Measurements from ENCODE around the gene DEGS2.

Gene DEGS2

DNA sequence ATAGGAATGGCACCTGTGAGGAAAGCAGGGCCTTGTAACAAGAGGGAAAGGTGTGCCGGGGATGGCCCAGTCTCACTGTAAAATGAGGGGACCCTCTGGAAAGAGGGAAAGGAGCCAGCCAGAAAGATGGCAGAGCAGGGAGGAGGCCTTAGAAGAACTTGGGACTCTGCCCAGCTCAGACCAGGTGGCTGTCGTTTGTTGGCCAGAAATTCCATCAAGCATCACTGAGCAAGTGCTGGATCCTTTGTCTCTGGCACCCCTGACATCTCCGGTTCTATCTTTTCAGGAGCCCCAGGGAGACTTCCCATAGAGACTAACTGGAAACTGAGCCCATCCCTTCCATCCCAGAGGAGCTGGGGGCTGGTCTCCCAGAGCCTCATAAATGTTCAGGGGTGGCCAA, 43.3 kb downstream of the DEGS2 start:
- in situ Hi-C loops (cut with MboI; ENCODE audit: low sequenced_read_pairs): no loop called here

DNA sequence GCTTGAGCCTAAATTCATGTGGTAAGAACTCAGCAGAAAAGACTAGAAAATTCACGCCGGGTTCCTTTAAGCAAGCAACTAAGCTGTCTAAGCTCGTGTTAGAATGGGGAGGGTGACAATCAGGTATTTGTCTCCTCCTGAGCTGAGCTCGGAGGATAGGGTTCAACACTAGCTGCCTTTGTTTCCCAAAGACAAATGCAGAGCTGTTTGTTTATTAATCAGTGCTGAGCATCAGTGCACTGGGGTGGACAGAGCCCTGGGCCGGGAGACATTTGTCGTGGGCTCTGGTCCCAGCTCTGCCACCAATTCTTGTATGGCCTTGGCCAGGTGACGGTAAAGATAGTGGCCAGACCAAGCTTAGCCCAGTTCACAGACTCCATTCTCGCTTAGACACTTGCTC, 43.7 kb downstream of the DEGS2 start:
- in situ Hi-C loops (cut with MboI; ENCODE audit: low sequenced_read_pairs): no loop called here

DNA sequence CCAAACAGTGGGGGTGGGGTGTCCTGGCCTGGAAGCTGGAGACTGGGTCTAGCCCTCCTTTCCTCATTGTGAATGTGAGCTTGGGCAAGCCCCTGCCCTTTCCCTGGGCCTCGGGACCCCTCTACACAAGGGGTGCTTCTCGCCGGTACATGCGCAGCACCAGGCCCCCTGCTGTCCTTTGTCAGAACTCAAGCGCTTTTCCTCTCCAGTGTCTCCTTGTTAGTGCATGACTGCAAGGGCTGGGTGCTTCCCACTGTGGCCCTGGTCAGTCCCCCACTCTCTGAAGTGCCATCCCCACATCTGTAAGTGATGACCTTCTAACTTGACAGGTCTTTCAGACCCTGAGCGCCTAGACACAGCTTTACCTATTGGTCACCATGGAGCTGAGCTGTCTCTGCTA, 44.2 kb downstream of the DEGS2 start:
- in situ Hi-C loops (cut with MboI; ENCODE audit: low sequenced_read_pairs): no loop called here

DNA sequence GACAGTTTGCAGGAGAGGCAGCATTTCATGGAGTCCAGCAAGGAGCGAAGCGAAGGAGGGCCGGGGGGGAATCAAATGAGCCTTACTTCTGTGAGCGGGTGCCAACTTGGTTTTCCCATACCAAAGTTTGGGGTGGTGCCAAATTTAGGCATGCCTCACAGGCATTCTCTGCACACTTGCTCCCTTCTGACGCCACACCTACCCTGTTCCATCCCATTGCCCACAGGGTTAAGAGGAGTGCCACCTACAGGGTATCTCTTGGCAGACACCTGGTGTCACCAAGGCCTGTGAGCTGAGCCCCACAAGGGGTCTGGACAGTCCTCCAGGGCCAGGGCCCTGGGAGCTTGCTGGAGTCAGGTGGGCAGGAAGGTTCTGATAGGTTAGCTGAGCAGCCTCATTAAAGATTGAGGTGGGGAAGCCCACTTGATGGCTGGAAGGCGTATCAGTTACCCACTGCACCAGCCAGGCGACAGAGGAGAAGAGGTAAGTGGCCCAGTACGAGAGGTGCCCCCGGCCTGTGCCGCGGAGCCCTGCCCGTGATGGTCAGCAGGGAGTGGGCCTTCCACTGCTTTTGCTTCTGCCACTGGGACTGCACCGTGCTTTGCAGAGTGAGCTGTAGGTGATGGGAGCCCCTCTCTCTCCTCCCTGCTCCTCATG, 45.2 kb downstream of the DEGS2 start:
- in situ Hi-C loops (cut with MboI; ENCODE audit: low sequenced_read_pairs): no loop called here

DNA sequence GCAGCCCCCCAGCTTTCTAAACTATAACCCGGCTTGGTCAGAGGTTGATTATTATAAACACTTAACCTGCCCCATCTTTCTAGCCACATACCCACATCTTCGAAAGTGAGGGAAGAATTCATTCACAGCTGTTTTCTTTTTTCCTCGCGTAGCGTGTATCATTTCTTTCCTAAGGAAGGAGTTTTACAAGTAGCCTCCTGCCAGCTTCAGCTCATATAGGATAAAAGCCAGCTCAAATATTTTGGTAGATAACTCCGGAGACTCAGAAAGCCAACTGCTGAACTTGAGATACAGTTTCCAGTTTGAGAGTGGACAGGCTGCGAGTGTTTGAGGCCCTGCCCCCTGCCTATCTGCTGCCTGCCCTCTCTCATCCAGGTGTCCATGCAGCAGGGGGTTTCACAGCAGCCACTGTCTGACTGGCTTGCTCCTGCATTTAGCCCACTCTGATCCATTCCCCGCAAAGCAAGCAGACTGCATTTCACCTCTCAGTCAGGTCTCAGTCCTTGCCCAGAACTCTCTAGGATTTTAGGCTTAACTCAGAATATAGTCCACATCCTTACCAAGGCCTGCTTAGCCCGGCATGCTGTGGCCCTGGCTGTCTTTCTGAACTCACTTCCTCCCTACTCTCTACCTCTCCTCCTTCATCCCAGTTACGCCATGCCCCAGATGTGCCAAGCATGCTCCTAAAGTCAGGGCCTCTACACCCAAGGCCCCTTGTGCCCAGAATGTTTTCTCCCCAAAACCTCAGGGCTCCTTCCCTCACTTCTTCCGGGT, 47.3 kb downstream of the DEGS2 start:
- in situ Hi-C loops (cut with MboI; ENCODE audit: low sequenced_read_pairs): no loop called here

DNA sequence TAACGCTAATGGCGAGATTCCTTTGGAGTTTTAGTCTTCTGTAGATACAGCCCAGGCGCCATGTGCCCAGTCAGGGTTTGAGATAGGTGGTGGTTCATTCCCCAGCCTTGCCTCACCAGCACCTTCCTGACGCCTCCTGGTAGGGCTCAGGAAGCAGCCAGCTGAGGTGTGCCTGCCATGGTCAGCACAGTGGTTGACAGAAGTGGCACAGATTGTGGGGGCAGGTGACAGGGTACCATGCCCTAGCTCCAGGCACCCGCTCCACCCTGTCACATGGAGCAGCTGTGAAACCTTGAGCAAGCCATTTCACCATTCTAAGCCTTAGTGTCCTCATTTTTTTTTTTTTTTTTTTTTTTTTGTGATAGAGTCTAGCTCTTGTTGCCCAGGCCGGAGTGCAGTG, 48.6 kb downstream of the DEGS2 start:
- in situ Hi-C loops (cut with MboI; ENCODE audit: low sequenced_read_pairs): no loop called here

GRCh38 chr14:100109594-100109955, 49.9 kb downstream of the DEGS2 start:
- in situ Hi-C loops (cut with MboI; ENCODE audit: low sequenced_read_pairs): no loop called here

- in situ Hi-C loops (cut with MboI; ENCODE audit: low sequenced_read_pairs): no loop called here
These were observed 50.4 kb downstream of the DEGS2 start for GRCh38 chr14:100108840-100109593.

DNA sequence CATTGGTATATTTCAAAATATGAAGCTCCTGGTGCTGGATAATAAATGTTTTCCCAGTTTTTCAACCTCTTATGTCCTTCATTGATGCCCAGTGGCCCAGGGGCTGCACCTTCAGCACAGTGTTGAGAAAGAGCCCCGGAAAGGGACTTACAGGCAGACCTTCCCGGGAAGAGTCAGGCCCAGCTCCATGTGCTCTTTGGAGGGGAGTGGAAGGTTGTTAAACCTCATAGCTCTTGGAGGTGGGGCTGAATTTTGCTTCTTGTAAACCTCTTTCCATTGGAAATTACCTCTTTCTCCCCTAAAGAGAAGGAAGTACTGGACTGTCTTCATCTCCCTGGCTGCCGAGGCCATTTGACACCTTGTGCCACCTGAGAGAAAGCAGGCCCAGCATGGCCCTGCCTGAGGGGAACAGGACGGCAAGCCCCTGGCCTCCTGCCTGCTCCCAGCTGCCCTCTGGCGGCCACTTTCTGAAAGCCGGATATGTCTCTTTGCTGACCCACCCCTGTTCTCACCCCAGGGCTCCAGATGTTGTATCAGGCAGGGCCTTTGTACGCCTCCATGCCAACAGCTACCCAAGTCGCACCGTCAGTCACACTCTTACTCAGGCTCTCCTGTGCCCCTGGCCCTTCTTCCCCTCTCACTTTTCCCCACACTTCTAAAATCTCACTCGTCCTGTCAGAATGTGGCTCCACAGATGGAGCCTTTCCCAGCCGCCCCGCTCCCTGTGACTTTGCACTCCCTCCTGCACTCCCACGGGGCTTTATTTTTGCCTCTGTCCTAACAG, 51.2 kb downstream of the DEGS2 start:
- in situ Hi-C loops (cut with MboI; ENCODE audit: low sequenced_read_pairs): no loop called here

- in situ Hi-C loops (cut with MboI; ENCODE audit: low sequenced_read_pairs): no loop called here
These were observed 52.2 kb downstream of the DEGS2 start for GRCh38 chr14:100107236-100107635.

DNA sequence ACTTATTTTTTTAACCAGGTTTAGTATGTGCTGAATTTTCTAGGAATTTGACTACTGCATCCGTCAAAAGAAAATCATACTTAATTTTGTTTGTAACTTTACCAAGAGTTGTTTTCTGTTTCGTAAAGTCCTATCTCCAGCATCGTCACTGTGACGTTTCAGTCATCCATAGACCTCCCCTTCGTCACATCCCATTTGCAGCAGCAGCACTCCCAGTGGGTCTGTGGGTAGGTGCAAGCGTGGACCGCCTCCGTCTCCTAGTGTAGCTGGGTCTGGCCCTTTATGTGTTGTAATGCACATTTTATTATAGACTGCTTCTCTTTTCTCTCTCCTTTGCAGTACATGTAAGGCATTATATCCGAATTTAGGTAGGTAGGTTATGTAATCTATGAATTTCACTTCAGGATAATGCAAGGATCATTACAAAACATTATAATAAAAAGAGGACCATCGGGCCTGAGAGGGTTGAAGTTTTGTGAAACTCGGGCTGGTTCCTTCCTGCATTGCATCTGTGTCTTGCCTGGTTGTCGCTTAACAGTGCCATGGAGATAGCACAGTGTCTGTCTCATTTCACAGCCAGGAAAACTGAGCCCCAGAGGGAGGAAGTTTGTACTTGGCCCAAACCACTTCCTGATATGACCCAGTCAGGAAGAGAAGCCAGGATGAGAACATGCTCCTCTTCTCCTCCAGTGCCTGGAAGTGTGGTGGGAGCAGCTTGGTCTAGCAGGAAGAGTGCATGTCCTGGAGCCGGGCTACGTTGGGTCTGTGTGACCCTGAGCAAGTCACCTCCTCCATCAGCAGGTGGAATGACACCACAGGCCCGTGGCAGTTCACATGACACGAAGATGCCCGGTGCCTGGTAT, 53.0 kb downstream of the DEGS2 start:
- in situ Hi-C loops (cut with MboI; ENCODE audit: low sequenced_read_pairs): no loop called here

GRCh38 chr14:100105357-100106169, 53.9 kb downstream of the DEGS2 start:
- in situ Hi-C loops (cut with MboI; ENCODE audit: low sequenced_read_pairs): no loop called here

GRCh38 chr14:100104523-100105300, 54.7 kb downstream of the DEGS2 start:
- in situ Hi-C loops (cut with MboI; ENCODE audit: low sequenced_read_pairs): no loop called here

DNA sequence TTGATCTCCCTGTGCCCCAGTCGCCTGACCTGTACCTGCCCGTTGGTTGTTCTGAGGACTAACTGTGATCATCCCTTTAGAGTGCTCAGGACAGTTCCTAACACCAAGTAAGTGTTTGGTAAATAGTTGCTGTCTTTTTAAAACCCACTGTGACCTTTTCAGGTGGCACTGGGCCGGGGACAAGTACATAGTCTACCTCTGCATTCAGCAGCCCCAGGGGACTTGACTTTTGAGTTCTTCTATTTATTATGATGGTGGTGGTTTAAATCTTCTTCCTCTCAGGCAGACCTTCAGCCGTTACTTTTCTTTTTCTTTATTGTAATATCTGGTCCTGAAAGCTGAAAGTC, 55.5 kb downstream of the DEGS2 start:
- in situ Hi-C loops (cut with MboI; ENCODE audit: low sequenced_read_pairs): no loop called here

- in situ Hi-C loops (cut with MboI; ENCODE audit: low sequenced_read_pairs): no loop called here
These were observed 56.0 kb downstream of the DEGS2 start for GRCh38 chr14:100103250-100104005.

GRCh38 chr14:100102156-100102785, 57.2 kb downstream of the DEGS2 start:
- in situ Hi-C loops (cut with MboI; ENCODE audit: low sequenced_read_pairs): no loop called here

DNA sequence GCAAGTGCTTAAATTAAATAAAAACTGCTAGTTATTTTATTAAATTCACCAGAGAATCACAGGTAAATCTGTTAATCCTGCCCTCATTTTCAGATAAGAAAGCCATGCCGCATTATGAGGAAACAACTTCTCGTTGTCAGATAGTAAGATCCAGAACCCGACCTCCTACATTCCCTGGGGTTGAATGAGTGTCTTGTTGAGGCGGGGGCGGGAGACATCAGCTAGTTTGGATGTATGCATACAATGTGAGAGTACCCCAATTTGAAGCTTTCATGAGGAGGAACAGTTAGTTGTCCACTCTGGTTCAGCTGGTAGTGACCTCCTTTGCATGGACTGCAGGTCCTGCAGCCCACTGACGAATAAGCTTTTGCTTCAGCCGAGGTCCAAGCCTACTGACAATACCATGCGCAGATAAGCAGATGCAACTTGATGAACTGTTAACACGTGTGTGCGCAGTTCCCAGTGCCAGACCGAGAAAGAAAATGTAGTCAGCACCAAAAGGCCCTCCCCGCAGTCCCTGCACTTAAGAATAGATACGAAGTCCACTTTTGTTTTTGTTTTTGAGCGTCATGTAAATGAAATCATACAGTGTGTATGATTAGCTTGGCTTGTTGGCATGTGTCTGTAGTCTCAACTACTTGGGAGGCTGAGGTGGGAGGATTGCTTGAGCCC, 59.3 kb downstream of the DEGS2 start:
- in situ Hi-C loops (cut with MboI; ENCODE audit: low sequenced_read_pairs): no loop called here

Data from hTERT RPE-1 (cell line).